OCI-LY1 (cell line): ENCODE measurements around the gene WFDC6.
"Not testable (repeated sequence)": the region's sequence is repeated elsewhere in the genome, so short reads cannot be mapped to it uniquely, and the experiment has no call there.

Source experiments
- H2AFZ ChIP-seq: fragments of 200-600 bp; sonication (generic), shearing (Covaris generic); 2 replicates; pipeline ENCODE4 v1.6.0; 2014; ENCODE audit warnings: antibody characterized with exemption, mild to moderate bottlenecking, low read length
- H3F3A ChIP-seq: fragments of 200-600 bp; sonication (generic), shearing (Covaris generic); 2 replicates; pipeline ENCODE4 v1.6.0; 2014; ENCODE audit warnings: mild to moderate bottlenecking, antibody characterized with exemption, low read length, moderate library complexity; ENCODE audit not compliant: insufficient read depth
- H3K27ac ChIP-seq: fragments of 200-600 bp; sonication (generic); 2 replicates; pipeline ENCODE4 v1.5.1; 2014; ENCODE audit warnings: low read length, mixed run types, mild to moderate bottlenecking, low read depth; ENCODE audit not compliant: poor library complexity, severe bottlenecking
- H3K27me3 ChIP-seq: fragments of 200-600 bp; sonication (generic); 2 replicates; pipeline ENCODE4 v1.6.0; 2014; ENCODE audit warnings: antibody characterized with exemption, mild to moderate bottlenecking, low read length, moderate library complexity; ENCODE audit not compliant: insufficient read depth
- H3K36me3 ChIP-seq: fragments of 200-600 bp; sonication (generic); 2 replicates; pipeline ENCODE4 v1.6.1; 2014; ENCODE audit warnings: mild to moderate bottlenecking, antibody characterized with exemption, low read length, moderate library complexity, mixed read lengths; ENCODE audit not compliant: insufficient read depth
- H3K4me1 ChIP-seq: fragments of 200-600 bp; sonication (generic); 2 replicates; pipeline ENCODE4 v1.5.1; 2014; ENCODE audit warnings: mild to moderate bottlenecking, low read length, moderate library complexity; ENCODE audit not compliant: insufficient read depth, severe bottlenecking
- H3K4me2 ChIP-seq: fragments of 200-600 bp; sonication (generic), shearing (Covaris generic); 2 replicates; pipeline ENCODE4 v1.6.1; 2014; ENCODE audit warnings: low read length
- H3K4me3 ChIP-seq: fragments of 200-600 bp; sonication (generic); 2 replicates; pipeline ENCODE4 v1.5.1; 2014; ENCODE audit warnings: low read length, low read depth, mild to moderate bottlenecking, mixed read lengths; ENCODE audit not compliant: poor library complexity, severe bottlenecking
- H3K79me2 ChIP-seq: fragments of 200-600 bp; shearing (Covaris generic); 2 replicates; pipeline ENCODE4 v1.6.1; 2016; ENCODE audit warnings: mixed run types, low read length, mixed read lengths; ENCODE audit not compliant: insufficient read depth
- H3K9ac ChIP-seq: fragments of 200-600 bp; sonication (generic), shearing (Covaris generic); 2 replicates; pipeline ENCODE4 v1.6.1; 2014; ENCODE audit warnings: mild to moderate bottlenecking, low read length, mixed read lengths
- H3K9me2 ChIP-seq: fragments of 200-600 bp; sonication (generic), shearing (Covaris generic); 2 replicates; pipeline ENCODE4 v1.6.1; 2014; ENCODE audit warnings: low read depth, mild to moderate bottlenecking, low read length, mixed read lengths
- H3K9me3 ChIP-seq: fragments of 200-600 bp; shearing (Covaris generic); 2 replicates; pipeline ENCODE4 v1.6.1; 2014; ENCODE audit warnings: low read length, mixed read lengths
- H4K20me1 ChIP-seq: fragments of 200-600 bp; sonication (generic), shearing (Covaris generic); 2 replicates; pipeline ENCODE4 v1.6.0; 2016; ENCODE audit warnings: mild to moderate bottlenecking, low read length; ENCODE audit not compliant: insufficient read depth
- CTCF ChIP-seq: fragments of 200-600 bp; sonication (generic), shearing (Covaris generic); IDR thresholded peaks from 2 replicates; pipeline ENCODE4 v1.5.1; 2017; ENCODE audit warnings: mild to moderate bottlenecking, antibody characterized with exemption, low read length, moderate library complexity, mixed read lengths
- EZH2 ChIP-seq: fragments of 200-600 bp; sonication (generic), shearing (Covaris generic); IDR thresholded peaks from 2 replicates; pipeline ENCODE4 v1.8.0; 2017; ENCODE audit warnings: borderline replicate concordance, mixed run types, mild to moderate bottlenecking, antibody characterized with exemption, low read length, moderate library complexity, mixed read lengths

WFDC6 gene

GRCh38 chr20:45578231-45578630 lies 38.9 kb upstream of the WFDC6 start:
- Histone ChIP-seq H3K27me3 (no peaks in the 10 kb centered on the region), H3K27ac (no peak overlapping the region), H3K4me3 (no peak overlapping the region), H2AFZ (no peak overlapping the region), H3K4me1 (no peaks in the 10 kb centered on the region), H3K9ac (no peak overlapping the region), H3K36me3 (no peaks in the 10 kb centered on the region), H4K20me1 (no peaks in the 10 kb centered on the region), H3K79me2 (no peaks in the 10 kb centered on the region), H3K4me2 (no peak overlapping the region), H3K9me3 (no peaks in the 10 kb centered on the region), H3F3A (no peaks in the 10 kb centered on the region), H3K9me2 (no peaks in the 10 kb centered on the region)
- TF ChIP-seq CTCF (no peak), EZH2 (no peak)

DNA sequence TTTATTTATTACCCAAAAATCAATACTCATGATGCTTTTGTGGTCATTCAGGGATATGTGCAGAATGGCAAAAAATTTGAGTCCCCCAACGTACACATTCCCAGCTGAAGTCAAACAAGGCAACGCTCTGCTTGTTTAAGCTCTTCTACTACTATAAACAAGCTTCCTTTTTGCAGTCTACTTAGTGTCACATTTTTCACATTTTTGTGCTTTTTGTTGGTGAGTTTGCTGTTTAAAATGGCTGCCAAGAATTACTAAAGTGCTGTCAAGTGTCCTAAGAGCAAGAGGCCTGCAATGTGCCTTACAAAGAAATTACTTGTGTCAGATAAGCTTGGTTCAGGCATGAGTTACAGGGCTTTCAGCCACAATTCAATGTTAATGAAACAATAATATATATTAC lies 37.7 kb upstream of the WFDC6 start:
- no peak overlapping the region for H2AFZ ChIP-seq
- H3K4me2 ChIP-seq = no peak overlapping the region
- H3K9me2 ChIP-seq = no peaks in the 10 kb centered on the region
- no peaks in the 10 kb centered on the region for H3K4me1 ChIP-seq
- no peak overlapping the region for H3K9ac ChIP-seq
- no peaks in the 10 kb centered on the region for H3K36me3 ChIP-seq
- no peak overlapping the region for H3K27ac ChIP-seq
- no peaks in the 10 kb centered on the region for H3K27me3 ChIP-seq
- no peaks in the 10 kb centered on the region for H4K20me1 ChIP-seq
- no peaks in the 10 kb centered on the region for H3F3A ChIP-seq
- H3K79me2 ChIP-seq = no peaks in the 10 kb centered on the region
- no peak overlapping the region for H3K4me3 ChIP-seq
- H3K9me3 ChIP-seq = no peaks in the 10 kb centered on the region
- TF ChIP-seq CTCF (no peak), EZH2 (no peak)

- H3F3A ChIP-seq = no peaks in the 10 kb centered on the region
- H3K9ac ChIP-seq = no peak overlapping the region
- H3K27ac ChIP-seq = no peak overlapping the region
- H3K36me3 ChIP-seq = no peaks in the 10 kb centered on the region
- H3K9me3 ChIP-seq = no peaks in the 10 kb centered on the region
- H3K4me1 ChIP-seq = no peaks in the 10 kb centered on the region
- no peak overlapping the region for H2AFZ ChIP-seq
- no peaks in the 10 kb centered on the region for H4K20me1 ChIP-seq
- no peak for TF ChIP-seq CTCF
- no peak for TF ChIP-seq EZH2
- H3K4me3 ChIP-seq = no peak overlapping the region
- H3K79me2 ChIP-seq = no peaks in the 10 kb centered on the region
- no peaks in the 10 kb centered on the region for H3K27me3 ChIP-seq
- H3K4me2 ChIP-seq = no peak overlapping the region
- no peaks in the 10 kb centered on the region for H3K9me2 ChIP-seq
Measured at GRCh38 chr20:45575931-45576330, 36.6 kb upstream of the WFDC6 start.

DNA sequence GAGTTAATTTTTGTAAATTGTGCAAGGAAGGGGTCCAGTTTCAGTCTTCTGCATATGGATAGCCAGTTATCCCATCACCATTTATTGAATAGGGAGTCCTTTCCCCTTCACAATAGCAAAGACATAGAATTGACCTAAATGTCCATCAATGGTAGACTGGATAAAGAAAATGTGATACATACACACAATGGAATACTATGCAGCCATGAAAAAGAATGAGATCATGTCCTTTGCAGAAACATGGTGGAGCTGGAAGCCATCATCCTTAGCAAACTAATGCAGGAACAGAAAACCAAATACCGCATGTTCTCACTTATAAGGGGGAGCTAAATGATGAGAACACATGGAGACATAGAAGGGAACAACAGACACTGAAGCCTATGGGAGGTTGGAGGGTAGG lies 30.4 kb upstream of the WFDC6 start:
- H3K4me3 ChIP-seq, H3K9ac ChIP-seq, H3K27me3 ChIP-seq, H2AFZ ChIP-seq, H3K36me3 ChIP-seq, H3K79me2 ChIP-seq, H4K20me1 ChIP-seq, H3K27ac ChIP-seq, H3K4me1 ChIP-seq, H3K9me2 ChIP-seq, H3F3A ChIP-seq, H3K9me3 ChIP-seq, H3K4me2 ChIP-seq: not testable (repeated sequence)
